Renal cortex interstitium (tissue), 11 donors: ENCODE results near the gene SLC25A13. TPM values are rescaled to one million over a fixed set of nuclear protein-coding genes. Genes with fewer than 3 reads are reported as not detected.
A peak's percentile ranks its signal among the peaks of the same experiment; 100 is the strongest.

Experiments used
- DNase-seq, 11 donors: peaks; one replicate each; pipeline ENCODE4 v3.0.0-alpha.2; 2013; ENCODE audit warnings: low read depth in 9 of 11, low spot score in 4 of 11; ENCODE audit errors: extremely low read depth in 1 of 11
- polyA plus RNA-seq, 3 donors: library from polyadenylated mRNA; unstranded; fragments of 120-200 nt; gene quantifications; one replicate each; pipeline ENCODE4 v1.2.1, GENCODE V29; 2013; ENCODE audit not compliant: insufficient read length in 3 of 3

SLC25A13 gene
- polyA plus RNA-seq, 3 donors, result 39.4 to 46.4 (median 45.6) TPM

- DNase-seq, result no peak
Measured at GRCh38 chr7:96136600-96137239, 185.2 kb downstream of the SLC25A13 start.

GRCh38 chr7:96135241-96135640 is 186.7 kb downstream of the SLC25A13 start:
- peak in 1 of 11 donors; percentile 22 for DNase-seq

DNA sequence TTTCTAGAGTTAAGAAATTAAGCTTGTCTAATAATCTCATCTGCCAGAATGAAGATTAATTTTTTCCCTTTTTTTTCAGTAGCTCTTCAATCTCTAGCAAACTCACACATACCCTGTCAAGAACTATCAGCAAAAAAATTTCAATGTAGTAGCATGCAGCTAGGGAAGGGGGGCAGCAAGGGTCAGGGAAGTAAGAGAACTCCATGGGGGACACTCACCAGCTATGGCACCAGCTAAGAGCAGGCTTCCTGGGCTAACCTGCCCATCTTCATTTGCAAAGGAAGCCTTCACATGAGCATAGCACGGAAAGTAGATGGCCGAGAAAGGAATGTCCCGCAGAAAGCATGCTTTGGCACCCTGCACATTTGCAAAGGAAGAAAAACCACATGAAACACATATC is 190.4 kb downstream of the SLC25A13 start:
- no peak for DNase-seq

DNA sequence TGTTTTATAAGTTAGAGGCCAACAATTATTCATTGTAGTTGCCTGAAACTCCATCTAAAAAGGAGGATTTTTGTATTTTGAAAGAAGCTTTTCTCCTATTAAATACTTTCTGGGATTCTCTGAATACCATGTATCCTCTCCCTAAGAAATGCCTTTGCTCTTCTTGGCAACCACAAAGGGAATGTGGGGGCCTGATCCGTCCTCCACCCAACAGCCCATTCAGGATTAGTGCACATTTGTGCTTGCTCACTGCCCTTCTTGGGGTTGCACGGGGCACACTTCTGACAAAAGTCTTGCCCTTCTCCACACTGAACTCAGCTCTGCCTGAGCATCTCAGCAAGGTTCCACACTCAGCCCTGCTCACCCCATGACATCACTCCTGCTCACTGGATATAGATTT is 194.2 kb downstream of the SLC25A13 start:
- DNase-seq, result no peak

GRCh38 chr7:96126382-96126781 is 195.5 kb downstream of the SLC25A13 start:
- DNase-seq, result no peak

- no peak for DNase-seq
Measured at GRCh38 chr7:96122746-96123145, 199.2 kb downstream of the SLC25A13 start.

- no peak for DNase-seq
Measured at GRCh38 chr7:96121752-96122151, 200.1 kb downstream of the SLC25A13 start.

GRCh38 chr7:96120445-96121225 is 201.3 kb downstream of the SLC25A13 start:
- no peak for DNase-seq

- peak in 1 of 11 donors; percentile 12 for DNase-seq
Measured at GRCh38 chr7:96118449-96119001, 203.4 kb downstream of the SLC25A13 start.

GRCh38 chr7:96116173-96116572 is 205.7 kb downstream of the SLC25A13 start:
- no peak for DNase-seq

DNA sequence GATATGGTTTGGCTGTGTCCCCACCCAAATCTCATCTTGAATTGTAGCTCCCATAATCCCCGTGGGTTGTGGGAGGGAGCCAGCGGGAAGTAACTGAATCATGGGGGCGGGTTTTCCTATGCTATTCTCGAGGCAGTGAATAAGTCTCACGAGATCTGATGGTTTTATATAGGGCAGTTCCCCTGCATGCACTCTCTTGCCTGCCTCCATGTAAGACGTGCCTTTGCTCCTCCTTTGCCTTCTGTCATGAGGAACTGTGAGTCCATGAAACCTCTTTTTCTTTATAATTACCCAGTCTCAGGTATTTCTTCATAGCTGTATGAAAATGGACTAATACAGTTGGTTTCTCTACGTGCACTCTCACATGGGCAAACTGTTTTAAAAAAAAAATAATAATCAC is 207.7 kb downstream of the SLC25A13 start:
- DNase-seq, result no peak

GRCh38 chr7:96111405-96111804 is 210.5 kb downstream of the SLC25A13 start:
- no peak for DNase-seq

- DNase-seq, result no peak
Measured at GRCh38 chr7:96104984-96105383, 216.9 kb downstream of the SLC25A13 start.

- no peak for DNase-seq
Measured at GRCh38 chr7:96102096-96102811, 219.6 kb downstream of the SLC25A13 start.

DNA sequence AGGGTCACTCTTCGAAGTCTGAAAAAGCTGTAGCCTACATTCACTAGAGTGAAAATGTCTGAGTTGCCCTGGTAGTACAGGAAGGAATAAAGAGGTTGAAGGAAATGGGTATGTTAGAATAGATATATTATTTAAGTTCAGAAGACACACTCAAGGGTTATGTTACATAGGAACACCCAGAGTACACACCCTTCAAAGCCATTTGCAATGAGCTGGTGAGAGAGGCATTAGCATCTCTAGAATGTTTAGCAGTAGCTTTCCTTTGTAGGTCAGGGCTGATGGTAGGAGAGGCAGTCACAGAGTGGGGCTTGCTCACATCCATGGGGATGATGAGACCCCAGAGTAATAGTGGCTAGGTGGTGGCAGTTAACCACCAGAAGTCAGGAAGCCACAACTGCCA is 221.2 kb downstream of the SLC25A13 start:
- no peak for DNase-seq

DNA sequence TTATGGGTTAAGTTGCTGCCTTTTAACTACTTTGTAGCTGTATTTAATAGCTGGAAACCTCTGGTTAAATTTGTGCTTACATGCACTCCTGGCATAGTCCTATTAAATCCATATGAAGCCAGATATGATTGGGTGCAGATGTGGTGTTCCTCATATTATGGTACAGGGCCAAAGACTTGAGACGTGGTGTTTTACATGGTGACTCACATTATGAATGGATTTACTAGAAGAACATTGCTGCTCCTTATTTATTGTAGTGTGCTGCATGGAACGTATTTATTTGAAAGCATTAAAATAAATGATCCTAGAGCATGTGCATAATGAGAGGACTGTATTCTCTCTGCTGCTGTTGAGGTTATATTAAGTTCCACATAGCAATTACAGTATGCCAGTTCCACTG is 224.1 kb downstream of the SLC25A13 start:
- no peak for DNase-seq

DNA sequence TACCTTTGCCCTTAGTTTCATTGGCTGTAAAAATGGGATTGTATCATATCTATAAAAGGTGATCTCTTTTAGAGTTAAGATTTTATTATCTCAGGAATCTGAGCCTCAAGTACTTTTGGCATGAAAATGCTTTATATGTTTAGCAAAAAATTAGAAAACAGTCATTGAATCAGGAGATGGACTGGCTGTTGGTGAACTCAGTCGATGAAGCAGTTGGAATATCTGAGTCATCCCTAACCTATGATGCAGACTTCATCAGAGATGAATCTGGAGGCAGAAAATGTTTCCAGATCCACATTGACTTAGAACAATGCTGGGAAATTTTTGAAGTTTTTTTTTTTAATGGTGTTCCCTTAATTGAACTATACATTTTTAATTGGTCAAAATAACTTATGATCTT is 228.5 kb downstream of the SLC25A13 start:
- DNase-seq, result no peak

GRCh38 chr7:96090756-96091155 is 231.1 kb downstream of the SLC25A13 start:
- DNase-seq, result no peak

GRCh38 chr7:96089511-96089910 is 232.4 kb downstream of the SLC25A13 start:
- no peak for DNase-seq

GRCh38 chr7:96088579-96088978 is 233.3 kb downstream of the SLC25A13 start:
- no peak for DNase-seq
